GM19240 (cell line): ENCODE data around the gene COL15A1.

Experiments used
- DNase-seq: peaks from one replicate; pipeline ENCODE4 v3.0.0; 2011; ENCODE audit warnings: low spot score; ENCODE audit not compliant: insufficient read length

Gene COL15A1

GRCh38 chr9:98916660-98917059 is 27.0 kb upstream of the COL15A1 start:
- DNase-seq: no peak

GRCh38 chr9:98917746-98918487 is 25.8 kb upstream of the COL15A1 start:
- no peak for DNase-seq

GRCh38 chr9:98921732-98922131 is 22.0 kb upstream of the COL15A1 start:
- DNase-seq: no peak

GRCh38 chr9:98922721-98923435 is 20.8 kb upstream of the COL15A1 start:
- DNase-seq: no peak

- no peak for DNase-seq
These were observed 20.1 kb upstream of the COL15A1 start for GRCh38 chr9:98923451-98924123.

GRCh38 chr9:98924946-98925820 is 18.5 kb upstream of the COL15A1 start:
- no peak for DNase-seq

GRCh38 chr9:98925956-98926355 is 17.8 kb upstream of the COL15A1 start:
- DNase-seq: no peak

- no peak for DNase-seq
These were observed 16.0 kb upstream of the COL15A1 start for GRCh38 chr9:98927724-98928123.

- no peak for DNase-seq
These were observed 14.6 kb upstream of the COL15A1 start for GRCh38 chr9:98929071-98929470.

GRCh38 chr9:98929895-98930341 is 13.8 kb upstream of the COL15A1 start:
- no peak for DNase-seq

- no peak for DNase-seq
These were observed 12.9 kb upstream of the COL15A1 start for GRCh38 chr9:98930792-98931191.

GRCh38 chr9:98931600-98932389 is 11.9 kb upstream of the COL15A1 start:
- no peak for DNase-seq

GRCh38 chr9:98933185-98933584 is 10.5 kb upstream of the COL15A1 start:
- DNase-seq: no peak

GRCh38 chr9:98933890-98934289 is 9.8 kb upstream of the COL15A1 start:
- no peak for DNase-seq

GRCh38 chr9:98935071-98935505 is 8.6 kb upstream of the COL15A1 start:
- no peak for DNase-seq

GRCh38 chr9:98940276-98940675 is 3.4 kb upstream of the COL15A1 start:
- DNase-seq: no peak

- no peak for DNase-seq
These were observed 1.7 kb upstream of the COL15A1 start for GRCh38 chr9:98941946-98942523.

- no peak for DNase-seq
These were observed 613 bp upstream of the COL15A1 start for GRCh38 chr9:98942906-98943681.

- DNase-seq: no peak
These were observed 488 bp downstream of the COL15A1 start for GRCh38 chr9:98944057-98944733.
